ENCODE data around the gene FBL.

The FBL gene

GRCh38 chr19:39788244-39788643 is 57.9 kb downstream of the FBL start:
- DNase-seq (ENCODE audit: low read depth), result no peak
